RCC 7860 (cell line): ENCODE results near the gene ADAP1.

Experiments
- DNase-seq: peaks from one replicate; pipeline ENCODE4 v3.0.0-alpha.2; 2015; ENCODE audit warnings: low spot score
- FAIRE-seq: peaks from 2 replicates; lab custom pipeline; 2012; peaks lifted over from hg19 to GRCh38; lab: Jason Lieb, UNC

ADAP1 gene

DNA sequence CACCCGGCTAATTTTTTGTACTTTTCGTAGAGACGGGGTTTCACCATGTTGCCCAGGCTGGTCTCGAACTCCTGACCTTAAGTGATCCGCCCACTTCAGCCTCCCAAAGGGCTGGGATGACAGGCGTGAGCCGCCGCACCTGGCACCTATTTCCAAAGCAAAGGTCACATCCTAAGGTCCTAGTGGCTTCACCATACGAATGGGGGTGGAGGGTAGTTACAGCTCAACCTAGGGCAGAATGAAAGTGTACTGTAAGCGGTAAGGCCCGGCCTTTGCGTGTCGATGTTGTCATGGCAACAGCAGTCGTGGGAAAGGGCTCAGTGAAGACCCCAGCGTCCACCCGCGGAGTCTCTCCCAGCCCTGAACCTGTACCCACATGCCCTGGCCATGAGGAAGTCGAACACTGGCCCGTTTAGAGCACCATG is 22.4 kb upstream of the ADAP1 start:
- no peak for FAIRE-seq
- no peak for DNase-seq

DNA sequence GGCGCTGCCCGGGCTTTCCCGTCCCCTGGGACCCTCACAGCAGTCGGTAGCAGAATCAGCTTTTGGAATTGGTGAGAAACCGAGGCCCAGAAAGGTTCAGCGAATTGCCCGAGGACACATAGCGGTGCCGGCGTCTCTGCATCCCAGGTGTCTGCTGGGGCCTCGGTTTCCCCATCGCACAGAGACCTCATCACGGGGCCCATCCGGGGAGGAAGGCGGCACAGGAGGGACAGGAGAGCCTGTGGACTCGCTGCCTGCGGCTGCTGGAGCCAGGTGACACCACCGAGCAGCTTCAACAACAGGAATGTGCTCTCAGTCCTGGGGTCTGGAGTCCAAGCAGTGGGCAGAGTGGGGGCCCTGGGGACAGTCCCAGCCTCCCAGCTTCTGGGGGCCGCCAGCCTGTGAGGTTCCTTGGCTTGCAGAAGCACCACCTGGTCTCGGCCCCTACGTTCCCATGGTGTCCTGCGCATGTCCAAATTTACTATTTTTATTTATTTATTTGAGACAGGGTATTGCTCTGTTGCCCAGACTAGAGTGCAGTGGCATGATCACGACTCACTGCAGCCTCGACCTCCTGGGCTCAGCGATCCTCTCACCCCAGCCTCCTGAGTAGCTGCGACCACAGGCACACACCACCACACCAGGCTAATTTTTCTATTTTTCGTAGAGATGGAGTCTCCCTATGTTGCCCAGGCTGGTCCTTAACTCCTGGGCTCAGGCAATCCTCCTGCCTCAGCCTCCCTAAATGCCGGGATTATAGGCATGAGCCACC is 21.4 kb upstream of the ADAP1 start:
- FAIRE-seq (no peak), DNase-seq (no peak)

DNA sequence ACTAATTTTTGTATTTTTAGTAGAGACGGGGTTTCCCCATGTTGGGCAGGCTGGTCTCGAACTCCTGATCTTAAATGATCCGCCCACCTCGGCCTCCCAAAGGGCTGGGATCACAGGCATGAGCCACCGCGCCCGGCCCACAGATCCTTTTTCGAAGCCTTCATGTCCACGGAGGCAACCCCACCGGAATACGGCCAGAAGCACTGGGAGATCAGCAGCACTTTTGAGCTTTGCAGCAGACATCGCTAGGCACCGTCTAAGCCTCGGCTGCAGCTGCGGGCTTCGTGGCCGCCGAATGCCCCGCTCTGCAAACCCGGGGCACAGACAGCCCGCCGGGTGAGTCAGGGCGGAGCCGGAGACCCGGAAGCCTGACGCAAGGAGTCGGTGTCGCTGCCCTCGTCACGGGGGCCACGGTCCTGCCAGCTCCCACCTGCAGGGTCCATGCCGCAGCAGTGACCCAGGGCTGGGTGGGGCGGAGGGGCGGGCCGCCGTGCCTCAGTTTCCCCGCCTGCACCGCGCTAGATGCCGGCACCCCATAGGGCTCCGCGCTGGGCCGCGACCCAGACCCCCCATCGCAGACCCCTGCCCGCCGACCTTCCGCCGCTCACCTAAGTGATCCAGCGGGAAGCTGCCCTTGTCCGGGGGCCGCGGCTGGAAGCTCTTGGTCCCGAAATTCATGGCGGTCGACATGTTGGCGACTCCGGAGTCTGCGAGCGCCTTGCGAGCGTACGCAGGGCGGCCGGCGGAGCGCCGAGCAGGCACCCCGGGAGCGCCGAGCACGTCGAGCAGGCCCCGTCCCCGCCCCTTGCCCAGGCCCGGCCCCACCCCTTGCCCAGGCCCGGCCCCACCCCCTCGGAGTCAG is 20.6 kb upstream of the ADAP1 start, which contains the start of gene COX19:
TSS of gene COX19 (minus strand) at position 730 of the 862 bp plus-strand sequence. CDS start at position 690, 40 bp downstream.
- DNase-seq (peak; percentile 66), FAIRE-seq (no peak)

DNA sequence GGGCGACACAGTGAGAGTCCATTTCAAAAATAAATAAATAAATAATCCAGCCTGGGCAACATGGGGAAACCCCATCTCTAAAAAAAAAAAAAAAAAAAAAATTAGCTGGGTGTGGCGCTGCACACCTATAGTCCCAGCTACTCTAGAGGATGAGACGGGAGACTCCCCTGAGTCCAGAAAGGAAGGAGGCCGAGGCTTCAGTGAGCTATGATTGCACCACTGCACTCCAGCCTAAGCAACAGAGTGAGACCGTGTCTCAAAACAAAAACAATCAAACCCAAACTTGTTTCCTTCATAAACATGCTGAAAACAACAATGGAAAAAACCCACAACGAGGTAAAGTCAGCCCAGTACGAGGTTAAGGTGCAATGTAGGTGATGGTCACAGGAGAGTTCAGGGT is 19.7 kb upstream of the ADAP1 start:
- FAIRE-seq (no peak), DNase-seq (peak; percentile 4)

DNA sequence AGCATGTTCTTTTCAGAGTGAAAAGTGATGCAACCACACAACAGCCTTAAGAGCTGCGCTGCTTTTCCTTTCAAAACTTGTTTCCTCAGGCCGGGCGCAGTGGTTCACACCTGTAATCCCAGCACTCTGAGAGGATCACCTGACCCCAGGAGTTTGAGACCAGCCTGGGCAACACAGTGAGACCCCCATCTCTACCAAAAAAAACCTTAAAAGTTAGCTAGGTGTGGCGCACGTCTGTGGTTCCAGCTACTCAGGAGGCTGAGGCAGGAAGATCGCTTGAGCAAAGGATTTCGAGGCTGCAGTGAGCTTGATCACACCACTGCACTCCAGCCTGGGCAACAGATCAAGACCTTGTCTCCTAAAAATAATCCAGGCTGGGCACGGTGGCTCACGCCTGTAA is 18.8 kb upstream of the ADAP1 start:
- DNase-seq (no peak), FAIRE-seq (no peak)

DNA sequence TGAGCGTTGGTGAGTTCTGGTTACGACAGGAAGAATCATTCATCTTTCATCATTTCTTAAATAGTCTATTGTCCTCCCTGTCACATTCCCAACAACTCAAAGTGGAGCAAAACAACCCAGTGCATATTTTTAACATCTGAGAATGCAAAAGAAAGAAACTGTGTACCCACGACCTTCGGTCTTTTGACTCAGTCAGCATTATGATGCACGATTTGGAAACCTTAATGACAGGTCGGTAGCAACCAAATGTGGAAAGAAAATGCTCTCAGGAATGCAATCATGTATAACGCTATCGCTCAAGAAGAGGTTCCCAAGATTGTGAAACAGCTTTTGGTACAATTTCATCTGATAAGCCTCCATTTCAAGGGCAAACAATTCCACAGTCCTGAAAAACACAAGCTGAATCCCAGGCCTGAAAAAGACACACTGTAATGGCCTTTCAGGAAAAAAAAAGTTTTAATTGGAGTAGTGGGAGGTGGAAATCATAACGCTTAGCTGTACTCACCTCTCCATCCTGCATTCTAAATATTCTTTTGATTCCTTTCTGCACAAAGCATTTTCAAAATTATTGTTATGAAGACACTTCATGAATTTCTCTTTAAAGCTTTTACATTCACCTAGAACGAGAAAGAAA is 18.3 kb upstream of the ADAP1 start:
- no peak for DNase-seq
- FAIRE-seq = no peak

DNA sequence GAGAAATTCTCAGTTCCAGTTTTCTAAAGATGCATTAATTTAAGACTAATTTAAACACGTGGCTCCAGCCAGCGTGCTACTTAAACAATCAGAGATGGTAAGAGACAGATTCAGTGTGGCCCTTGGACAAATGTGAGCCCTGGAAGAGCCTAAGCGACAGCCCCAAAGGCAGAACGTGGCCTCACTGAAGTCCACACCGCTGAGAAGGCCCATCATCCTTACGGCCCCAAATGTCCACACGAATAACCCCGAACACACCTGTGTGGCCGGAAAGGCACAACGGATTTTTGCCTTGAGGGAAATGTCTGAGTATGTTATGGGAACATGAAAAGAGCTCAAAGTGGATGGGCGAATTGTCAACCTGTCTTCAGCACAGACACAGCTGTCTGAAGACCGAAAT is 17.6 kb upstream of the ADAP1 start:
- DNase-seq (no peak), FAIRE-seq (no peak)

DNA sequence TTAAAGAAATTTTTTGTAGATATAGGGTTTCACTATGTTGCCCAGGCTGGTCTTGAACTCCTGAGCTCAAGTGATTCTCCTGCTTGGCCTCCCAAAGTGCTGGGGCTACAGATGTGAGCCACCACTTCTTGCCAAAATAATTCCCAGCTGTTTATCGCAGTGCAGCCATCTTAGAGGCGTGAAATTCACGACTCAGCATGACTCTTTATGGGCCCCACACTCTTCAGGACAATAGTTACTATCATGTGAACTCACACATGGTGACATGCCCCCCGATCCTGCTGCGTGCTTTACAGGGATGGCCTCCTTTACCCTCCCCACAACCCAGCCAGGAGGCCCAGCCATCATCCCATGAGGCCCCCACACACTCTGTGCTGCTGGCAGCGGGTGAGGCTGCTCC is 16.3 kb upstream of the ADAP1 start:
- DNase-seq = no peak
- no peak for FAIRE-seq

DNA sequence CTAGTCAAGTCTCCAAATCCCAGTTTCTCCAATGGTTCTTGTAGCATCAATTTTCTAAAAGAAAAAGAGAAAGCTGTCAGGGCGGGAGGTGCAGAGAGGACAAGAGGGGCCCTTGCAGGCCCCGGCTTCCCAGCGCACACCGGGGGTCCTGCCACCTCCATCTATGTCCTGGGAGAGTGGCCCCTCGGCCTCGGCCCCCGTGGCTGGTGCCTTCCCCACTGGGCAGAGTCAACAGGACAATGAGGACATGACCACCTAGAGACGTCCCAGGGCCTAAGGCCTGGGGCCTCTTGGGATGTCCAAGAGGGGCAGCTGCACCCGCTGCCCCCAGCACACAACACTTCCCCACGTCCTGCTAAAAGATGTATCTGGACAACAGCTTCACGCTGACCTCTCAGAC is 14.9 kb upstream of the ADAP1 start:
- no peak for DNase-seq
- no peak for FAIRE-seq

DNA sequence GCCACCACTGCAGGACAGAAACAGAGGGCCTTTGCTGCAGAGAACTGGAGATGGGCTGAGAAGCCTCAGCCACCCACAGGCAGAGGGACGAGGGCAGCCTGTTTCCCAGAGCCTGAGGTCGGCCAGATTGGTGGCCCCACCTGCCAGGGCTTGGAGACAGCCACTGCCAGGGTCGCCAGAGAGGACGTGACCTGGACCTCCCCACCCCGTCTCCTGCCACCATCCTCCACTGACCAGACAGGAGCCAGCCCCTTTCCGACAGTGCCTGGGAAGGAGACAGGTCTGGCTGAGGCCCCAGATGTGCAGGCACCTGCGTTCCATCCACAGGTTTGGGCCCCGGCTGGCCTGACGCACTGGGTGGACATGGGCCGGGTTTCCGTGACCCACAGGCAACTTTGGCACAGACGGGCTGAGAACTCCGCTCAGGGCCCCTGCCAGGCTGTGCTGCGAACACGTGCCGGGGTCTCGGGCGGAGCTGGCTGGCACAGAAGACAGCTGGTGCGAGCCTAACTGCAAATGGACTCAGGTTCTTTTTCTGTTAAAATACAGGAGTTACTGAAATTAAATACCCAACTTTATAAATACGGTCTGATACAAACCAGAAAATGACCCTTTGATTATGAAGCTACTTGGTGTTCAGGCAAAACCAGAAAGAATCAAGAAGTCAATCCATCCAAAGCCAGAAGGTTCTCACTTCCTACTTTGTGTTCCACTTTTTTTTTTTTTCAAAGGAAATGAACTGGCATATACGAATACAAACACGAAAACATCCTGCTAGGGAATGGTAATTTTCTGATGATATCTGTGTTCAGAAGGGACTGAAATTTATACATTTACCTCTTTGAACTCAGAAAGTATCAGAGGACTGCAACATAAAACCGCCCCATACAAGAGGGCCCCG is 14.0 kb upstream of the ADAP1 start:
- no peak for DNase-seq
- no peak for FAIRE-seq

DNA sequence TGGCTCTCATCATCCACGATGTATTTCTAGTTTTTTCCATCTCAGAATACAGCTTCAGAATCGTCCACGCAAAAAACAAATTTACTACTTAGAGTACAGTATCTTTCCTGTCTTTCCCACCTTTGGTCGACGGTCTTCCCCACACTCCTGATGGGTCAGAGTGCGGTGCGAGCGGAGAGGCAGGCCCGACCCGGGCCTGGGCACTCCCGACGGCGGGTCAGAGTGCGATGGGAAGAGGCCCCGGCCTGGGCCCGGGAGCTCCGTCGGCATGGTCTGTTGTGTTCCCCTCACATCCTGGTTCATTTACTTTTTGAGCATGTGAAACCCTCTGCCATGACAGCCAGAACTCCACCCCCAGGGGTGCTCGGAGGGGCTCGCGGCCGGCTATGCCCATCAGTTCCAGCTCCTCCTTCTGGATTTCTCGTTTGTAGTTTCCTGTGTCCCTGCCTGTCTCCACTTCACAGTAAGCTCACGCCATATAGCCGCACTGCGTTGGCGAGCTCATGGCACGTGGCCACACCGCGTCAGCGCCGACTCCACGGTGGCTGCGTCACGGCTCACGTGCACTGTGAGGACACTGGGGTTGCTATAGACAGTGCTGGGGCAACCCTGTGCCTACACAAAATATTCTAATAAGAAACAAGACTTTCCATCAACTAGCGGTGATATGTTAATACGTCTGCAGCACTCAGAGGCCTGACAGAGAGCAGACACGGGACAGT is 13.0 kb upstream of the ADAP1 start:
- DNase-seq = no peak
- no peak for FAIRE-seq

DNA sequence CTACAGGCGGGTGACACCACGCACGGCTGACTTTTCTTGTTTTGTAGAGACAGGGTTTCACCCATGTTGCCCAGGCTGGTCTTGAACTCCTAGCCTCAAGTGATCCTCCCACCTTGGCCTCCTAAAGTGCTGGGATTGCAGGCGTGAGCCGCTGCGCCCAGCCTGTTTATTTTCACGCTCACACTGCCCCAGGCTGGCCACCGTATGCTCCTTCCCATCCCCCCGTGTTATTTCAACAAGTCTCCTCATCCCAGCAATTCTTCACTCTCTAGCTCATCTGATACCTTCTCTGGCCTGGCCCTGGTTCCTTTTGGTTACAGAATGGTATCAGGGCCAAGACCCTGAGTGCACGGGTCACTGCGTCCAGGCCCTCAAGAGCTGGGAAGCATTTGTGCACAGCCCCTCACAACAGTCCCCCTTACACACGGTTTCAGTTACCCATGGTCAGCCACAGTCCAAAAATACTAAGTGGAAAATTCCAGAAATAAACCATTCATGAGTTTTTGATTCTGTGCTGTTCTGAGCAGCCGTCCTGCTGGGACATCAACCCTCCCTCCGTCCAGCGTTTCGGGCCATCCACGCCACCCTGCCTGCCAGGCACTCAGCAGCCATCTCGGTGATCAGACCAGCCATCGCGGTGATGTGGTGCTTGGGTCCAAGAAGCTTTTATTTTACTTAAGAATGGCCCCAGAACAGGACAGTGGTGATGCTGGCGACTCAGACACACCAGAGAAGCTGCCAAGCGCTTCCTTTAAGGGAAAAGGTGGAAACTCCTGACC is 12.0 kb upstream of the ADAP1 start:
- FAIRE-seq = no peak
- no peak for DNase-seq

DNA sequence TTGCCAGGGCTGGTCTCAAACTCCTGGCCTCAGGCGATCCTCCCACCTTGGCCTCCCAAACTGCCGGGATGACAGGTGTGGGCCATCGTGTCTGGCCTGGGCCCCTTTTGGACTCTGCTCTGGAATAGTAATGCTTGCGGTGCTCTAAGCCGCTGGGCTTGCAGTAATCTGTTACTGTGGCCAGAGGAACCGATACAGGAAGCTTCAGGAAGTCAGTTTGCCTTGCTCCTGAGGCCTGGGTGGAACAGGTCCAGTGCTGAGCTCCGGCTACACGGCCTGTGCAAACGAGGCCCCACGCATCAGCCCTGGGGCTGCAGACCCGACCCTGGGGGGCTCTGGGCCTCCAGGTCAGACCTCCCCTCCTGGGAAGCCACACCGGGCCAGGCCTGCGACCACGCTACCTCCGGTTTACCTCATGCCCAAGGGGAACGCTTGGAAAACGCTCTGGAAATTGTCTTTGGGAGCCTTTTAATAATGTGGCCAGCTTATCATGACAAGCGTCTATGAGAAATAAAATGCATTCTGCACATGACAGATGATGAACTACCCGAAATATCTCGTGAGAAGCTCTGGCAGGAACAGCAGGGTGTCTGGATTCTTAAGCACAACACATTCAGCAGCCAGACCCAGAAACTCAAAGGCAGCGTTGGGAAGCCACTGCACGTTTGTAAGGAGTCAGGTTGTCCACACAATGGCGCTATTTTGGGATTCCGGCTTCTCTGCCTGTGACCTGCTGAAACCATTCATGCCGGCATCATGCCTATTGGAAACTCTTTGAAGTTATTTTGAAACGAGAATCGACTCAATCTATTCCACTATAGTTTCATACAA is 10.1 kb upstream of the ADAP1 start:
- no peak for DNase-seq
- no peak for FAIRE-seq

DNA sequence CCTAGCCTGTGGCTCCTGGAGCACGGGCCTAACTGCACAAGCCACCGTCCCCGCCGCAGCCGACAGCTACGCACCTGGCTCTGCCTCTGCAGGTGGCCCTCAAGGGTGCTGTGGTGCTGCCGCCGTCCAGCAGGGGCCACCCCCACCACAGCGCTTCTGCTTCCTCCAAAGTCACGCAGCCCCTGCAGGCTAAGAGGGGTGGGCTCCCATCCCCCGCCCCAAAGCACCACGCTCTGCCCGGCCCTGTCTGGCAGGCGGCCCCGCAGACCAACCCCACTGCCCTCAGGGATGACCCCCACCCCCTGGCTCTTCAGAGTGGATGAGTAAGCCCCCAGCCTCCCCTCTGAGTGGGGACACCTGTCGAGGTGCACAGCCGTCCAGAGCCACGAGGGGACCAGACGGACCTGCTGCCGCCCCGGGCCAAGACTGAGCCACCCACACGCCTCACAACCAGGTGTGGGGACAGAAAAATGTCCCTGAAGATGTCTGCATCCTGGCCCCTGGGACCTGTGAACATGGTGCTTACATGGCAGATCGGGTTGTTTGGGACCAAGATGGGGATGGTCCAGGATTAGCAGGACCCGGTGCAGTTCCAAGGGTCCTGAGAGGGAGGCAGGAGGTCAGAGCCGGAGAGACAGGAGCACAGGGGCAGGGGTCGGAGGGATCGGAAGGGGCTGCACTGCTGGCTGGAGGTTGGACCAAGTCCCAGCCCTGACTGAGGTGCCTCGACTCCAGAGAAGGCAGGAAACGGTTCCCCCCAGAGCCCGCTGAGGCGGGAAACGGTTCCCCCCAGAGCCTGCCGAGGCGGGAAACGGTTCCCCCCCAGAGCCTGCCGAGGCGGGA is 9.0 kb upstream of the ADAP1 start:
- FAIRE-seq (no peak), DNase-seq (no peak)

DNA sequence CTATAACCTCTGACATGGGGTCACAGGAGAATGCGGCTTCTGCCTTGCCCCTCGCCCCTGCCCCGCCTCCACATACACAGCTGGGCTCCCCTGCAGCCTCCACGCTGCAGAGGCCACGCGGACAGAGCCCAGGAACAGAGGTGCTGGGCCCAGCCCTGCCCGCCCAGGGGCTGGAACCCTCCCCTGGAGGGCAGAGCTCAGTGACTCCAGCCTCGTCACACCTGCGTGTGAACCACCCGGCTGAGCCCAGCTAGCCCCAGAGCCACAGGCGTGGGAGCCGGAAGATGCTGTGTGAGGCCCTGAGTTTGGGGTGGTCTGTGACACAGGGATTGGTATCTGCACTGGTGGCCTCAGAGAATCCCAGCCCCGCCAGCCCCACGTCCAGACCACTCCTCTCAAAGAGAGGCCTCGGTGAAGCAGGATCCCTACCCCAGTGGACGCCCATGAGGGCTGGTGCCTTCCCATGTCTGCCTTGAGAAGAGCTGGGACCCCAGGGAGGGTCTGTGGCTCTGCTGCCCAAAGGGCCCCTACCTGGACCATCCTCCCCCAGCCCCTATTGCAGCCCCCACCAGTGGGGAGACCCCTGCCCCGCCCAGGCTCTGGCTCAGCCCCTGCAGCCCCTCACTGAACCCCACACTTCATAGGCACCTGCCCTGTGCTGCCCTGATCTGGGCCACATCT is 8.1 kb upstream of the ADAP1 start:
- FAIRE-seq (no peak), DNase-seq (no peak)

DNA sequence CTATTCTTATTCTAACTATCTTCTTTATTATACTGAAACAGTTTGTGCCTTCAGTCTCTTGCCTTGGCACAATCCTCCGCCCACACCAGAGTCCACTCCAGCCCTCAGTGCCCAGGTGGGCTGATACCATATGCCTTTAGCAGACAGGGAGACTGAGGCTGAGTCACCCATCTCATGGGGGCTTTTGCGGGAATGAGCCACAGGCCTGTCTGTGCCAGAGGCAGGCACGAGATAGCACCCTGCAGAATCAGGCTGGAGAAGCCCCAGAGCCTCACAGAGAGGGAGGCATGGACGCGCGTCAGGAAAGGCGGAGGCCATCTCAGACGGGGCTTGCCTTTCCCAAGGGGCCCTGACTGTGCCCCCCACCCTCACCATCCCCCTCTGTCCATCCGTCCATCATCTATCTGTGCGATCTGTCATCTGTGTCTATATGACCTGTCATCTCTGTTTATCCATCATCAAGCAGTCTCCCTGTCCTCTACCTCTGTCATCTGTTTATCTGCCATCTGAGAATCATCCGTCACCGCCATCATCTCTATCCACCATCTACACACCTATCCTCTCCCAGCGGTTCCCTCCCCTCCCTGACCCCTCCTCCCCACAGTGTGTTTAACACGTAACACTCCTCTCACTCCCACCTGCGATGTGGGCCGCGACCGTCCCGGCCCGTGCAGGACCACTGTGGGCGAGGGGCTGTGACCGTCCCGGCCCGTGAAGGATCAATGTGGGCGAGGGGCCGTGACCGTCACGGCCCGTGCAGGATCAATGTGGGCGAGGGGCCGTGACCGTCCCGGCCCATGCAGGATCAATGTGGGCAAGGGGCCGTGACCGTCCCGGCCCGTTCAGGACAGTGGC is 7.3 kb upstream of the ADAP1 start:
- FAIRE-seq = no peak

More for the DNA sequence above, 7.3 kb upstream of the ADAP1 start:
- DNase-seq = no peak
